Right cardiac atrium (tissue), 5 donors: ENCODE results near the gene TCF7. TPM values are rescaled to one million over a fixed set of nuclear protein-coding genes. Genes with fewer than 3 reads are reported as not detected.

Experiments
- ATAC-seq, 2 donors: fragments of 200-7000 bp; cut with Tn5 transposase; one replicate each; pipeline versions ENCODE4 v1.8.0 to v1.9.1; 2020; ENCODE audit warnings: moderate library complexity in 2 of 2, mild to moderate bottlenecking in 1 of 2
- DNase-seq, 3 donors: peaks; one replicate each; pipeline ENCODE4 v3.0.0-alpha.2; 2020
- H3K27ac ChIP-seq: one replicate; pipeline ENCODE4 v1.5.1; 2013; ENCODE audit warnings: mild to moderate bottlenecking, low read length, control low read depth, moderate library complexity
- H3K27me3 ChIP-seq: one replicate; pipeline ENCODE4 v1.6.1; 2013; ENCODE audit not compliant: control insufficient read depth, insufficient read depth
- H3K4me1 ChIP-seq: one replicate; pipeline ENCODE4 v1.6.1; 2013; ENCODE audit warnings: low read length; ENCODE audit not compliant: control insufficient read depth, insufficient read depth
- H3K4me3 ChIP-seq: one replicate; pipeline ENCODE4 v1.5.1; 2013; ENCODE audit warnings: low read length, control low read depth
- H3K9me3 ChIP-seq: one replicate; pipeline ENCODE4 v1.6.1; 2013; ENCODE audit warnings: low read length; ENCODE audit not compliant: control insufficient read depth
- WGBS: extraction: QIAGEN DNeasy Blood & Tissue Kit; methylation state at CpG from one replicate; pipeline ENCODE4 v1.1.7; 2013; 5-methylcytosine and 5-hydroxymethylcytosine counted together
- intact Hi-C, 4 donors: fragments of 100-400 bp; cut with DNase I; formaldehyde crosslinking; loops; one replicate each; pipeline versions ENCODE4 v1.11.0 to v1.14.0; 2022 to 2023
- polyA plus RNA-seq: library from polyadenylated mRNA; stranded (reverse); fragments of 200-250 nt; gene quantifications from one replicate; pipeline ENCODE4 v1.2.3, GENCODE V29; 2013
- total RNA-seq, 4 donors: library from RNA; stranded (reverse); fragmentation: NEBNext Ultra II Directional; extraction: Animal tissue kit (Norgen Biotek cat#: 25700); gene quantifications; one replicate each; pipeline ENCODE4 v1.2.1, GENCODE V29; 2021
- donor health status: healthy with polysubstance abuse.
- donor health status: DM: no; HTN: yes; CAD: no.
- donor health status: DM: no; HTN: no; CAD: no.
- donor health status: DM: no; HTN: yes; CAD: no; lungs with severe emphysema.
- donor health status: DM: yes; HTN: yes; CAD: no.

Gene TCF7
- total and polyA plus RNA-seq, 5 donors, result 1.3 to 4.4 (median 3.7) TPM

DNA sequence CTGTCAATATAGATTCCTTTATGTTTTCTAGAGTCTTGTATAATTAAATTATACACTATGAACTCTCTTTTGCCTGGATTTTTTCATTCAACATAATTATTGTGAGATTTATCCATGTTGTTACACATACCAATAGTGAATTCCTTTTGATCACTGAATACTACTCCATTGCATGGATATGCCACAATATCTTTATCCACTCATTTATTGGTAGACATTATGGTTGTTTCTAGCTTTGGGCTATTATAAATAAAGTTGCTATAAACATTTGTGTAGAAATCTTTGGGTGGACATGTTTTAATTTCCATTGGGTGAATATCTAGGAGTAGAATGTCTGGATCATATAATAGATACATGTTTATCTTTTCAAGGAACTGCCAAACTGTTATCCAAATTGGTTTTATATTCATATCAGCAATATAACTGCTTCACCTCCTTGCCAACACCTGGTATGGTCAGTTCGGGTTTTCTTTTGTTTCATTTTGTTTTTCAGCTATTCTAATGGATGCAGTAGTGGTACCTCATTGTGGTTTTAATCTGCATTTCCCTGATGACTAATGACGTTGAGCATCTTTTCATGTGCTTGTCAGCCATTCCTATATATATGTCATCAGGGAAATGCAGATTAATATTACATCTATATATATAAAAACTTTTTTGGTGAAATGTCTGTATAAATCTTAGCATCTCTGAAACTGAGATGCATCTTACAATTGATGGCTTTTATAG is 32.1 kb upstream of the TCF7 start:
- H3K4me1 ChIP-seq, result no peaks in the 10 kb centered on the region
- no peak overlapping the region for H3K27ac ChIP-seq
- no peaks in the 10 kb centered on the region for H3K27me3 ChIP-seq
- no peak overlapping the region for H3K4me3 ChIP-seq
- H3K9me3 ChIP-seq, result no peaks in the 10 kb centered on the region
- intact Hi-C loops, result no loop called here
- WGBS, result 70% methylated on average over 2 of the region's 2 CpGs
- ATAC-seq (no peak), DNase-seq (no peak)

DNA sequence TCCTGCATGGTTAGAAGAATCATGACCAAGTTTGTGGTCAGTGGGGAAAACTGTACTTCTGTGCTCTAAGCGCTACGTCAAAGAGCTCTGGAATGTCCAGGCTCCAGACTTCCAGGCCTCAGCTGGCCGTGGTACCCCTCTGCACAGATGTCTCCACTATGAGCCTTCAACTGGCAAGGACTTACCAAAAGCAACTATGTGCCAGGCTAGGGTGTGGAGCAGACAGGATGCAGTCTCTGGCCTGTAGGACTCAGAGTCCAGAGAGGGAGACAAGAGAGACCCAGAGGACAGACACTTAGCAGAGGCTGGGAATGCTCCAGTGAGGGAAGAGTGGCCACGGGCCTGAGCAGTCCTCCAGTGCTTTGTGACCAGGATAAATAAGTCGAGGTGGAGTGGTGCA is 31.0 kb upstream of the TCF7 start:
- 54% methylated on average over 5 of the region's 5 CpGs for WGBS
- Histone ChIP-seq H3K27me3 (no peaks in the 10 kb centered on the region), H3K9me3 (no peaks in the 10 kb centered on the region), H3K27ac (no peak overlapping the region), H3K4me1 (no peaks in the 10 kb centered on the region), H3K4me3 (no peak overlapping the region)
- DNase-seq, result no peak
- intact Hi-C loops, result no loop called here
- no peak for ATAC-seq

GRCh38 chr5:134084022-134084565 is 30.4 kb upstream of the TCF7 start:
- DNase-seq (no peak), ATAC-seq (no peak)
- no peak overlapping the region for H3K27ac ChIP-seq
- no peaks in the 10 kb centered on the region for H3K27me3 ChIP-seq
- intact Hi-C loops, result no loop called here
- H3K9me3 ChIP-seq, result no peaks in the 10 kb centered on the region
- WGBS, result 93% methylated on average over 5 of the region's 5 CpGs
- no peaks in the 10 kb centered on the region for H3K4me1 ChIP-seq
- no peak overlapping the region for H3K4me3 ChIP-seq

DNA sequence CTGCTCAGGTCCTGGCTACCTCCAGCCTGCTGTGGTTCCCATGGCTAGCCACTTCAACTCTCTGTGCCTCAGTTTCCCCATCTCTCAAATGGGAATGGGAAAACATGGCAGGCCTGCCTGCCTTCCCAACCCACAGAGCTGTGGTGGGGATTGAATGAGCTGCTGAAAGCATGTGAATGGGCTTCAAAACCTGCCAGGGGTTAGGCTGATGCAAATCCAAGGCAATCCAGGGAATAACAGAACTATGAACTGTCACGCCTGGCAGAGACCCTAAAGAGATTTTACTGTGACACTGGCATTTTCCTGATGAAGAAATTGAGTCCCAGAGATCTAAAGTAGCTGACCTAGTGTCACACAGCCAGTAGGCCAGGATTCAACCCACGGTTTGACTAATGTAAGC is 29.9 kb upstream of the TCF7 start:
- no peak overlapping the region for H3K27ac ChIP-seq
- no peaks in the 10 kb centered on the region for H3K4me1 ChIP-seq
- no peaks in the 10 kb centered on the region for H3K27me3 ChIP-seq
- intact Hi-C loops, result no loop called here
- 49% methylated on average over 2 of the region's 2 CpGs for WGBS
- no peak overlapping the region for H3K4me3 ChIP-seq
- no peaks in the 10 kb centered on the region for H3K9me3 ChIP-seq
- DNase-seq (no peak), ATAC-seq (no peak)

- Histone ChIP-seq H3K4me1 (no peaks in the 10 kb centered on the region), H3K27ac (no peak overlapping the region), H3K9me3 (no peaks in the 10 kb centered on the region), H3K4me3 (no peak overlapping the region), H3K27me3 (no peaks in the 10 kb centered on the region)
- no peak for DNase-seq
- intact Hi-C loops, result no loop called here
- no peak for ATAC-seq
- WGBS, result 92% methylated on average over 6 of the region's 6 CpGs
Observed at GRCh38 chr5:134085411-134085810, 29.1 kb upstream of the TCF7 start.

DNA sequence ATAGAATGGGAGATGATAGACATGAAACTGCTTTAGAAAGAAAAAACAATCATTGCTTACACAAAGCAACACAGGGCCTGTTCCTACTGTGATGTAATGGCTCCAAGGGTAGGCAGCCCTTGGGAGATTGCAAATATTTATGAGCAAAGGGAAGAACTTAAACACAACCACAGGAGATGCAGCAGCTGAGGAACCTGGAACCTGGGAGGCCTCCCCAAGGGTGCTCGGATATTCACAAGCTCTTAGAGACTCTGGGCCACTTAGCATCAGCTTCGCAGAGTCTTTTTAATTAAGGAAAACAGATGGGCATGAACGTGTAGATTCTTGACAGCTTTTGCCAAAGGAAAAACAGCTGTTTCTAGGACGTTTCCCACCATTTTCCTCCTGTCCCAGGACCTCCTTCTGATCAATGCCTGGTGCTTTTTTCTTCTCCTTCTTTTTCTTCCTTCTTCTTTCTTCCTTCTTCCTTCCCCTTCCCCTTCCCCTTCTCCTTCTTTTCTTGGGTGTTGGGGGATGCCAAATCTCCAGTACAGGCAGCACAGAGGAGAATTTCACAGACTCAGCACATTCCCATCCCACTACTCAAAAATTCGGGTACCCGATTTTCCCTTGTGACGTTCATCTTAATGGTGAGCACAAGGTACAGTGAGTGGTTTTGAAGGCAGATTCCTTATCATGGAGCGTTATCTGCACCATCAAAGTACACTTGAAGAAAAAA is 28.1 kb upstream of the TCF7 start:
- no peak for ATAC-seq

GRCh38 chr5:134086943-134087305 is 27.6 kb upstream of the TCF7 start:
- no peak overlapping the region for H3K27ac ChIP-seq

More for the DNA sequence above, 28.1 kb upstream of the TCF7 start:
- 80% methylated on average over 8 of the region's 8 CpGs for WGBS
- Histone ChIP-seq H3K9me3 (no peaks in the 10 kb centered on the region), H3K4me1 (no peaks in the 10 kb centered on the region), H3K27me3 (no peaks in the 10 kb centered on the region), H3K27ac (no peak overlapping the region), H3K4me3 (no peak overlapping the region)
- DNase-seq, result no peak
- intact Hi-C loops, result no loop called here

DNA sequence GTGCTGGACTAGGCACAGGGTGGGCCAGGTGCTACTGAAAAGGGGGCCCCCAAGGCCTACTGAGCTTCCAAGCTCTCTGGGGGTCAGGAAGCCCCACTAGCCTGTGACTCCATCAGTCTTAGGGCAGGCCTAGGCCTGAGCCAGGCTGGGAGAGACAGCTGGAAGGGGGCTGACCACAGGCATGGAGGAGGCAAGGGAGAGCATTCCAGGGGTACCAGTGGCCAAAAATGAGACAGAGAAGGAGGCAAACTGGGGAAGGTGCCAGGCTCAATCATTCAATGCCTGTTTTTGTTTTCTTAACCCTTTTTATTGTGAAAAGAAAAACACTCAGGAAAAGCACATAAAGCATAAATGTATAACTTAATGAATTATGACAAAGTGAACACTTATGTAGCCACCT is 26.2 kb upstream of the TCF7 start:
- intact Hi-C loops, result no loop called here
- no peaks in the 10 kb centered on the region for H3K9me3 ChIP-seq
- no peak overlapping the region for H3K4me3 ChIP-seq
- no peaks in the 10 kb centered on the region for H3K27me3 ChIP-seq
- no peaks in the 10 kb centered on the region for H3K4me1 ChIP-seq
- H3K27ac ChIP-seq, result no peak overlapping the region
- ATAC-seq (no peak), DNase-seq (no peak)

More at GRCh38 chr5:134086943-134087305, 27.6 kb upstream of the TCF7 start:
- H3K4me1 ChIP-seq, result no peaks in the 10 kb centered on the region
- no peaks in the 10 kb centered on the region for H3K9me3 ChIP-seq
- DNase-seq (no peak), ATAC-seq (no peak)
- WGBS, result 94% methylated on average over 12 of the region's 12 CpGs
- H3K4me3 ChIP-seq, result no peak overlapping the region
- intact Hi-C loops, result no loop called here
- H3K27me3 ChIP-seq, result no peaks in the 10 kb centered on the region

DNA sequence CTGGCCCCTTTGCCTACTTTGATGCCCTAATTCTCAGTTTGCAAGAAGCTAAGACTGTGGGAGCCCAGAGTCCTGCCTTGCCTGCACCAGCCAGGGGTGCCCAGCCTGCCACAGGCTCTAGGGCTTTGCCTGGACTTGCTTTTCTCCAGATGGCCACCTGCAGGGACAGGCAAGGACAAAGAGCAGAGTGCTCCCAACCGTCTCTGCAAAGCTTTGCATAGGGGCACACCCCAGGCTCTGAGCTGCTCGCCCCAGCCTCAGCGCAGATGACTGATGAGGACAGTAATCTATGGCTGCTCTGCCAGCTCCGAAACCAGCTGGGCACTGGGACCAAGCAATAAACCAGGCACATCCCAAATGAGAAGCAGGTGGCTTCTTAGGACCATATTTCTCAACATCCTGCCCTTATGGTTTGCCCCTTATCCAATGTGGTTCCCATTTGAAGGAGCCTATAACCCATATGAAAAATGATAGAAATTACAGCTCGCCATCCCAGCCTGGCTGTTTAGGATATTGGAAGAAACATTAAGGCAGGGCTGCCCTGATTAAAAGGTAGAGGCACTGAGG is 25.4 kb upstream of the TCF7 start:
- intact Hi-C loops, result no loop called here
- Histone ChIP-seq H3K4me1 (no peaks in the 10 kb centered on the region), H3K27me3 (no peaks in the 10 kb centered on the region), H3K27ac (no peak overlapping the region), H3K9me3 (no peaks in the 10 kb centered on the region), H3K4me3 (no peak overlapping the region)
- 93% methylated on average over 5 of the region's 5 CpGs for WGBS
- DNase-seq, result no peak
- ATAC-seq, result no peak

GRCh38 chr5:134090522-134090921 is 24.0 kb upstream of the TCF7 start:
- no peak for ATAC-seq
- intact Hi-C loops, result no loop called here
- DNase-seq, result no peak
- H3K9me3 ChIP-seq, result no peaks in the 10 kb centered on the region
- no peaks in the 10 kb centered on the region for H3K4me1 ChIP-seq
- no peak overlapping the region for H3K4me3 ChIP-seq
- no peaks in the 10 kb centered on the region for H3K27me3 ChIP-seq
- no peak overlapping the region for H3K27ac ChIP-seq
- 62% methylated on average over 5 of the region's 5 CpGs for WGBS

GRCh38 chr5:134091626-134092121 is 22.8 kb upstream of the TCF7 start:
- H3K27ac ChIP-seq, result no peak overlapping the region
- H3K4me1 ChIP-seq, result no peaks in the 10 kb centered on the region
- no peaks in the 10 kb centered on the region for H3K27me3 ChIP-seq
- intact Hi-C loops, result no loop called here
- H3K9me3 ChIP-seq, result no peaks in the 10 kb centered on the region
- no peak for DNase-seq
- WGBS, result 60% methylated on average over 6 of the region's 6 CpGs
- H3K4me3 ChIP-seq, result no peak overlapping the region
- no peak for ATAC-seq
